HG02623 (cell line): ENCODE results near the gene PXT1.
"Not testable (repeated sequence)": the region's sequence is repeated elsewhere in the genome, so short reads cannot be mapped to it uniquely, and the experiment has no call there.

Experiments
- ATAC-seq: cut with Tn5 transposase; IDR thresholded peaks from one replicate; pipeline ENCODE4 v1.9.1; 2021; ENCODE audit warnings: moderate library complexity; ENCODE audit not compliant: unreplicated experiment

The PXT1 gene, protein sequence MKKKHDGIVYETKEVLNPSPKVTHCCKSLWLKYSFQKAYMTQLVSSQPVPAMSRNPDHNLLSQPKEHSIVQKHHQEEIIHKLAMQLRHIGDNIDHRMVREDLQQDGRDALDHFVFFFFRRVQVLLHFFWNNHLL

DNA sequence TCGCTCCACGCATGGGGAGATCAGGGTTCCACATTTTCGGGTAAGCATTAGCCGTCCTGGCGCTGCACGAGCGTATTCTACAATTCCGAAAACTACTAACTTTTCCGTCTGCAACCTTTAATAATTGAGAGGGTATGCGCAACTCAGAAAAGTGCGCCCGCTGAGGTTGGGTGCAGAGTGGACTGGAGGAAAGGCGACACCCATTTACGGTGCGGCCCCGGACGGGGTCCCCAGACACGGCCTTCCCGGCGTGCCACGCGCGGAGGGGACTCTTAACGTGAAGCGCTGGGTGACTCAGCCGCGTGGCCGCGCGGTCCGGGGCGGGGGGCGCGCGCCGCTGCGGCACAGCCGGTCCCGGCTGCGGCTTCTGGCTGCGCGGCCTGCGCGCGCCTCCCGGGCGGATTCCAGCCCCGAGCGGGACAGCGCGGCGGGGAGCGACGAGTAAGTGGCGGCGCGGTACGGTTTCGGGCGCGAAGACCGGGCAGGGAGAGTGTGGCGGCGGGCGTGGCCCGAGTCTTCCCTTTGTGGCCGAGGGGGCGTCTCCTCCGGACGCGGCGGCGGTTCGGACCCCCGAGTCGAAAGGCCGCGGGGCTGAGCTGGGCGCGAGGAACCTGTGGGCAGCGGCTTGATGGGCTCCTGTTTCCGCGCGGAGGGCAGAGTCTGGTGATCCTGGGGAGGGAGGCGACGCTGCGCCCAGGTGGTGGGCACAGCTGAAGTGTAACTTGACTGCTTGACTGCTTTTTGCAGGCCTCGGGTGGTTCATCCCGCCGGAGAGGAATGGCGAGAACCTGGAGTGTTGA is at the start of gene PXT1, which contains the start of gene KCTD20:
PXT1 (minus strand) TSS at position 184 of the 800 bp plus-strand sequence. CDS start 16,772 bp downstream, outside the sequence.
KCTD20 (plus strand) TSS at position 330 of the 800 bp plus-strand sequence. CDS start 27,098 bp downstream, outside the sequence.
- ATAC-seq: peak; percentile 74

DNA sequence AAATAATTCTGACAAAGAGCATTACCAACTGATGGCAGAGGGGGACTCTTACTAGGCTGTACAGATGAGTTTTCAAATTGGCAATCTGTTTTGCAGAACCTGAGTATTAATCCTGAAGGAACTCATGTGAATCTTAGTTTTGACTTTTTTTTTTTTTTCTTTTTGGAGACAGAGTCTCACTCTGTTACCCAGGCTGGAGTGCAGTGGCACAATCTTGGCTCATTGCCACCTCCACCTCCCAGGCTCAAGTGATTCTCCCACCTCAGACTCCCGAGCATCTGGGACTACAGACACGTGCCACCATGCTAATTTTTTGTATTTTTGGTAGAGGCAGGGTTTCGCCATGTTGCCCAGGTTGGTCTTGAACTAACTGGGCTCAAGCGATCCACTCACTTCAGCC is 49.4 kb upstream of the PXT1 start:
- ATAC-seq: no peak

DNA sequence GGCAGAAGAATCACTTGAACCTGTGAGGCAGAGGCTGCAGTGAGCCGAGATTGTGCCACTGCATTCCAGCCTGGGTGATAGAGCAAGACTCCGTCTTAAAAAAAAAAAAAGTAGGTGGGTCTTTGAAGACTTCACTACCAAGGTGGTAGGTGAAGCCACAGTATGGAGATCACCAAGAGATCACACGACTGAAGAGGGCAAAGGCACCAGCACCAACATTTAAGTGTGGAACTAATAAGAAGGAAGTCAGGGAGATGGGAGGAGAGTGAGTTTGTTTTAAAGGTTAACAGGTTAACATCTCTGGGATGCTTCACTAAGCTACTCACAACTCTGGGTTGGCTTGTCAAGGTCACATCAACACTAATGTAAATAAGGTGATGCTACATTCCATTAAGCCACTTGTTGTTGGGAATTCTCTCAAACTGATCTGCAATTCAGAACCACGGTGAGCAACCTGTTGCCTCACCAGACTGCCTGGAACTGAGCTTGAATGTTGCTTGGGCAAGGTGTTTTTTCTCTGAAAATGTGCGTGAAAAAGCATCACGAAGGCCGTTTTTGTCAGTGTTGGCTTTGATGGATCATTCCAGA is 48.8 kb upstream of the PXT1 start:
- no peak for ATAC-seq

DNA sequence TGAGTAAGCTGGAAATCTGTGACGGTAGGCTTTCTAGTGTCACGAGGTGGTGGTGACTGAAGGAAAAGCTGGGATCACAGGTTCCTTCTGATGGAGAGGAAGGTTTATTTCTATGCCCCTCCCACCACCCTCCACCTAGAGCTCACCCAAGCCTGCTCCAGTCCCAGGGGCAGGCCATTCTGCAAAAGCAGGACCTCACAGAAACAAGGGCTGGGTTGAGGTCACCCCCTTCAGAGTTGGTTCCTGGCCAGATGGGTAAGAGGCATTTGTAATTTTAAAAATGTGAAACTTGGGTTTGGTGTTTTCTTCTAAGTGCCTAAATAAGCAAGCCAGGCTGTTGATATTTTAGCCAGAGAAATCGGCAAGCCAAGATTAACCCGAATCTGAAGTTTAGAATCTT is 46.8 kb upstream of the PXT1 start:
- ATAC-seq: no peak

DNA sequence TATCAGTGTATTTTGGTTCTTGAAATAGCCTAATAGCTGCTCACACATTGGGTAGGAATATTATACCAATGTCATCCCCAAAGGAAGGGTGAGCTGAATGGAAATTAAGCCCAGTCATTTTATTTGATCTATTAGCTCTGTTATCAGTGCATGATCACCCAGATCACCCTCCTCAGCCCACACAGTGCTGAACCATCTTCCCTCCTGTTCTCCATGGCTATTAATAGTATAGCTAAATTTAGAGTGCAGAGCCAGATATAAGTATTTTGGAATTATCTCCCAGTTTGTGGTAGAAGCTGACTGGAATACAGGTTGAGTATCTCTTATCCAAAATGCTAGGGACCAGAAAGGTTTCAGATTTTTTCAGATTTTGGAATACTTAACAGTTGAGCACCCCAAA is 45.6 kb upstream of the PXT1 start:
- no peak for ATAC-seq

DNA sequence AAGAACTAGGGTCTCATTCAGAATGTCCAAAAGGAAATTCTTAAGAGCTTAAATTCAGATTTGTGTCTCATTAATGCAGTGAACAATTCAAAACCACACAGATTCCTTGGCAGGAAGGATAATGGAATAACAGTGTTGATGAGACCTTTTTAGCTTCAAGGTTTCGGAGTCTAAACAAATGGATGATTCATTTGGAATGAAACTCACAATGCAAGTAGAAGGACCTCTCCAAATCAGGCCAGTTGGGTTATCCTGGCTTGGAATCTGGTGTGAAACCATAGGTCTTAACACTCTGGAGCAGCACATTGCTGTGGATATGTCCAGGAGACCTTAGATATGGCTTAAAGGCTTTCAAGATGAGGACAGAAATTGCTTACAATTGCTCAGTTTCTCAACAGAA is 45.0 kb upstream of the PXT1 start:
- no peak for ATAC-seq

DNA sequence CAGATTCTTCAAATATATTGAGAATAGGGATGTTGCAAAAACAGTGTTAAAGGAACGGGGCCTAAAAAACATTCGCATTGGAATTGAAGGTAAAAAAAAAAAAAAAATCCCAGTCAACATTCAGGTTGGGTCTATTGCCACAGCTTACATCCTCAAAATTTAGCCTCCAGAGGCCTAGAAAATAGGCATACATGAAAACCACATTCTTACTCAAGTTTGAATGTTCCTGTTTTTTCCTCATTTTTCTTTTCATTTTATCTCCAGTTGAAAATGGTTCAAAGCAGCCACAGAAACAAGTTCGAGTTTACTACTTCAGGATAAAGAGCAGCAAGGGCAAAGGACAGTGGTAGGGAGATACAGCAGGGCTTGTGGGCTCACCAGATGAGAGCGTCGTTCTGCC is 42.1 kb upstream of the PXT1 start:
- no peak for ATAC-seq

DNA sequence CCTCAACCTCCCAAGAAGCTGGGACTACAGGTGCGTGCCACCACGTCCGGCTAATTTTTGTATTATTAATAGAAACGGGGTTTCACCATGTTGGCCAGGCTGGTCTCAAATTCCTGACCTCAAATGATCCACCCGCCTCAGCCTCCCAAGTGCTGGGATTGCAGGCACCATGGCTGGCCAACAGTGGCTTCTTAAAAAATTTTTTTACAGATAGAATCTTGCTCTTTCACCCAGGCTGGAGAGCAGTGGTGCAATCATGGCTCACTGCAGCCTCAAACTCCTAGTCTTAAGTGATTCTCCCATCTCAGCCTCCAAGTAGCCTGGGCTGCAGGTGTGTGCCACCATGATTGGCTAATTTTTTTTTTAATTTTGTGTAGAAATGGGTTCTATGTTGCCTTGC is 40.7 kb upstream of the PXT1 start:
- not testable (repeated sequence) for ATAC-seq

DNA sequence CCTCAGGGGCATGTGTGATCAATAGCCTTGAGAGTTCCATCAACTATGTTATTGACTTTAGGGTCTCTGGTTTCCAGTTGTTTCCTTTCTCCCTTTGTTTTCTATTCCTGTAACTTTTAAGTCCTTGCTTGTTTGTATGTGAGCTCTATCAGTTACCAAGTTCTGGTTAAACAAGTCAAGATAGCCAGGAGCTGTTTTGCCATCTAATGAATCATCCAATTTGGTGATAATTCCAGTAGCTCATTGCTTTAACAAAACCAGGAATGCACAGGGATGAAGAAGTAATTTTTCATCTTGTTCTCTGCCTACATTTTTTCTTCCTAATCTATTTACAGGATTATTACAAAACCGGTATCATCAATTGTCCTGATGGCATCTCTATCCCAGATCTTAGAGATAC is 36.6 kb upstream of the PXT1 start:
- ATAC-seq: no peak

DNA sequence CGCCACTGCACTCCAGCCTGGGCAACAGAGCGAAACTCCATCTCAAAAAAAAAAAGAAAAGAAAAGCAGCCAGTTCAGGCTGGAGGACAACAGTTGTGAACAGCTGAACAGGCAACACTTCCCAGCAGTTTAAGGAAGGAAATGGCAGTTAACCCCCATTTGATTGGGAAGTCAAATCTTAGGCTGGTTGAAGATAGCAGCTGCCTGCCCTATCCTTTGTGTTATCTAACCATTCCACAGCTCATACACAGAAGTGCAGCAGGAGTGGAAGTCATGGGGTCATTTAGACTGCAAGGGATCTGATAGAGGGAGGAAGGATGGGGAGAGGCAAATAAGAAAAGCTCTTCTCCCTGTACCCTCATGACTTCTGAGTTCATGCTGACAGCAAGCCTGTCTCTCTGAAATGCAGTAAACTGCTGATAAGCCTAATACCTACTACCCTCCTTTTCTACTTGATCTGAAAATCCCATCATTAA is 35.4 kb upstream of the PXT1 start:
- no peak for ATAC-seq

DNA sequence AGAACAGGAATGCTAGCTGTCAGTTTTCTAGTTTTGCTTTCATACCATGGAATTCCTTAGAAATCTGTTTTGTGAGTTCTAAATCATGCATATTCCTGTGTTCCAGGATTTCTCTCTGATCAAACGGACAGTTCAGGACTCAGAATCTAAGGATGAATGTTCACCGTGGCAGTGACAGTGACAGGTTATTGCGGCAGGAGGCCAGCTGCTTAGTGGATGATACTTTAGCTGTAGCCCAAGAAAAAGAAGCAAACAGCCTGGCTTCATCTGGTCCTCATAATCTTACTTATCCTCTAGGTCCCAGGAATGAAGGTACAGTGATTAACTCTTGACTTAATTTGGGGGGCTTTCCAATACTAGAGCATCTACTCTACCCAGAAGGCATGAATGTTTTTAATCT is 27.3 kb upstream of the PXT1 start:
- ATAC-seq: no peak

DNA sequence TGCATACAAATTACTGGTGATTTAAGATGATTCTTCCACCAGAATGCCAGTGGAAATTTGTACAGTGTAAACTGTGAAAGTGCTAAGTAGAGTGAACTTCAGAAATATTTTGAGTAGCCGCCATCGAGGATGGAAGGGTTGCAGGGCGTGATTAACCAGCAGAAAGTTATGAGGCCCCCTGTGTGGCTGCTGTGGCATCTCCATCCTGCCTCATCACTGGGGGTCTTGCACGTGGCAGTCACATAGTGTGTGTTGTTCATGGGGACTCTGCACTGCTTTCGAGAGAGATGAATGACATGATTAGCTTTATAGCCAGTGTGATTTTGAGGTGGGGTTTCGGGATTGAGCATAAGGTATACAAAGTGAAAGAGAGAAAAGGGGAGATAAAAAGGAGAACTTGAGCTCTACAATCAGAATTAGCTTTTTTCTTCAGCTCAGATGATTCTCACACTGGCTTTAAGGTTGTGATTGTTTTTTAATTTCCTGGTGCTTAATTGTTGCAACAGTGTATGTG is 26.6 kb upstream of the PXT1 start:
- ATAC-seq: no peak

DNA sequence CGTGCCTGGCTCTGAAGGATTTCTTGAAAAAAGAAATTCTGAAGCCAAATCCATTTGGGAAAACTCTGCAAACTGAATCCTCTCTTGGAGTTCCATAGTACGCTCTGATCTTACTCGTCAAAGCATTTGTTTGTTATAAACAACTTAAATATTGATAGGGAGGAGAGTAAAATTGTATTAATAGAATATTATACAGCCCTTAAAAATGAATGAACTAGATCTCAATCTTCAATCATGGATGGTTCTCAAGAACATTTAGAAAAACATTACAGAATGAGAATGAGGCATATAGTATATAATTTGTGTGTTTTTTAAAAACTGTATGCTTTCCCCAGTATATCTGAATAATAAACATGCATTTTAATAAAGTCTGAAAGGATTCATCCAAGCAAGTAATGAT is 25.0 kb upstream of the PXT1 start:
- no peak for ATAC-seq

DNA sequence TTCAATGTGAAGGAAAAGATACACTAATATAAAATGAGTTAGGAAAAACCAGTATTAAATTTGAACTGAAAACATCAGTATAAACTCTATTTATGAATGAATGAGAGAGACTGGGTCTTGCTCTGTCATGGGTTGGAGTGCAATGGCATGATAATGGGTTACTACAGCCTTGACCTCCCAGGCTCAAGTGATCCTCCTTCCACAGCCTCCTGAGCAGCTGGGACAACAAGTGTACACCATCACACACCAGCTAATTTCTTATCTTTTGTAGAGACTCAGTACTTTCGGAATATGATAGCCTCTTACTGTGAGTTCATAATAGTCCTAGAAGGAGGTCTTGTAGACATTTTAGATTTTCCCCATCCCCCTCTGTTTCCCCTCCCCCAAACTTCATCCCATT is 21.6 kb upstream of the PXT1 start:
- no peak for ATAC-seq

DNA sequence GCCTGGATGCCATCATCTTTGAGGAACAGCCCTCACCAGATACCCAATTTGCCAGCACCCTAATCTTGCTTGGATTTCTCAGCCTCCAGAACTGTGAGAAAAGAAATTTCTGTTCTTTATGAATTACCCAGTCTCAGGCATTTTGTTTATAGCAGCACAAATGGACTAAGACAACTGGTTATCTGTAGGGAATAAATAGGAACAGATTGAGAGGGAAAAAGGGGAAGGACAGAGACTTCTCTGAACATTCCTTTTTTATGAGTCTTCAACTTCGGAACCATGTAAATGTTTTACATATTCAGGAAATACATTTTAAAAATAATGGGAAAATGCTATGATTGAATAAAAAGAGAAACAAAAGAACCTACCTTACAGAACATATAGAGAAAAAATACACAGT is 21.0 kb upstream of the PXT1 start:
- ATAC-seq: no peak

DNA sequence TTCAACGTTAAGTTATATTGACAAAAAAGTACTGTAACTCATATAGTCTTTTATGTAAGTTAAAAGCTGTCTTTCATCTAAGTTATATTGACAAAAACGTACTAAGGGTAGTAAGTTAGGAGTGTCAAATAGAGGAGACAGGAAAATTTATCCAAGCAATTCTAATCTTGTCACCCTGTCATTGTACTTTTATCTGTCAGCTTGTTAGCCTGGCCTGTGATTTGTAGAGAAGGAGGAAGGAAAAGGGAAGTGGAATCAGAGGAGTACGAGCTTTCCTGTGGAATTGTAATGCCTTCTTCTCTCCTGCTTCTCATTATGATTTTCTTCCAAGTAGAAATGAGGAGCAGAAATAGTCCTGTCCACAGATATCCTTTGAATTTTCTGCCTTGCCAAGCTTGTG is 19.0 kb upstream of the PXT1 start:
- ATAC-seq: no peak

DNA sequence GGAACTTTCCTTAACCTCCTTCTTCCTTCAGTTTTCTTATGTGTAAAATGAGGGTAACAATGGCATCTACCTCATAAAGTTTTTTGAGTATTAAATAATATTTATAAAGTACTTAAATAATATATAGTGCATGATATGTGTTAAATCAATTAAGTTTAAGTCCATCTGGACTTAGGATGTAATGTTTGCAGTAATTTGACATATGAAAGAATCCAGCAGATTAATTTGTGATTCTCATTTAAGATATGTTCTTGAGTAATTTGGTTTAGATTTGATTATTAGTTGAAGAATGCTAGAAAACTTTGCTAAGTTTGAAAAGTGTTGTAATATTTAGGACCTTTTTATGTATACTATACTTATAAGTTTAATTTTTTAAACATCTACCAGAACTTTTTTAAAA is 18.3 kb upstream of the PXT1 start:
- no peak for ATAC-seq

DNA sequence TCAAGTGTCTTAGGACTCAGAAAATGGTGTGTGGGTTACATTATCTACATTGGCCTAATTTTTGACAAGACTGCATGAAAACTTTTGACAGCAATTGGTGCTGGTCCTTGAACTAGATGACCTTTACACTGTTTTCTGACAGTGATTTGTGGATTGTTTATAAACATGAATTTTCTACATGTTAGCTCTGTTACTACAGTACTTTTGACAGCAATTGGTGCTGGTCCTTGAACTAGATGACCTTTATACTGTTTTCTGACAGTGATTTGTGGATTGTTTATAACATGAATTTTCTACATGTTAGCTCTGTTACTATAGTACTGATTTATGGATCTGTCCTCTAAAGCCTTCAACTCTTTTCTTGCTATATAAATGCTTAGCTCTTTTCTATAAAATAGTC is 16.8 kb upstream of the PXT1 start:
- no peak for ATAC-seq

DNA sequence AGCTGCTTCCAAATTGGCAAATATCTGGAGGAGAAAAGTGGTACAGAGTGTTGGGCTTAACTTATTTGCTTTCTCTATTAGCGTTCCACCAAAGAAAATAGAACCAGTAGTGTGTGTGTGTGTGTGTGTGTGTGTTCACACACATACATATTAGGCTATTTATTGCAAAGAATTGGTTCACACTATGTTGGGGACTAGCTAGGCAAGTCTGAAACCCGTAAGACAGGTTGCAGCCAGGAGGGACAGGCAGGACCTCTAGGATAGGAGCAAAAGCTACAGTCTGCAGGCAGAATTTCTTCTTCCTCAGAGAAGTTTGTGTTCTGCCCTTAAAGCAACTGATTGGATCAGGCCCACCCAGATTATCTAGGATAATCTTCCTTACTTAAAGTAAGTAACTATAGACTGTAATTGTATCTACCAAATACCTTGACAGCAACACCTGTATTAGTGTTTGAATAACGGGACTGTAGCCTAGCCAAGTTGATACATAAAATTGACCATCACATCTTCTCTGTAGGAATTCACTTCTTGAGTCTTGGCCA is 12.9 kb upstream of the PXT1 start:
- ATAC-seq: no peak

DNA sequence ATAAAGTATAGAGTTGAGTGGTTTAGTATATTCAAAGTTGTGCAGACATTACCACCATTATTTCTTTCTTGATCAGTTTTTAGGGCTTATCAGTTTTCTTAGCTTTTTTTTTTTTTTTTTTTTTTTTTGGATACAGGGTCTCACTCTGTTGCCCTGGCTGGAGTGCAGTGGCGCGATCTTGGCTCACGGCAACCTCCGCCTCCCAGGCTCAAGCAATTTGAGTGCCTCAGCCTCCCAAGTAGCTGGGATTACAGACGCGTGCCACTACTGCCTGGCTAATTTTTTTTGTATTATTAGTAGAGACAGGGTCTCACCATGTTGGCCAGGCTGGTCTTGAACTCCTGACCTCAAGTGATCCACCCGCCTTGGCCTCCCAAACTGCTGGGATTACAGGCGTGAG is 10.2 kb upstream of the PXT1 start:
- ATAC-seq: not testable (repeated sequence)

DNA sequence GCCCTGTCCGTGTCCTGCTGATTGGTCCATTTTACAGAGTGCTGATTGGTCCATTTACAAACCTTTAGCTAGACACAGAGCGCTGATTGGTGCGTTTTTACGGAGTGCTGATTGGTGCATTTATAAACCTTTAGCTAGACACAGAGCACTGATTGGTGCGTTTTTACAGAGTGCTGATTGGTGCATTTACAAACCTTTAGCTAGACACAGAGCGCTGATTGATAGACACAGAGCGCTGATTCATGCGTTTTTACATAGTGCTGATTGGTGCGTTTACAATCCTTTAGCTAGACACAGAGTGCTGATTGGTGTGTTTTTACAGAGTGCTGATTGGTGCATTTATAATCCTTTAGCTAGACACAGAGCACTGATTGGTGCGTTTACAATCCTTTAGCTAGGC is 6.5 kb upstream of the PXT1 start:
- not testable (repeated sequence) for ATAC-seq

DNA sequence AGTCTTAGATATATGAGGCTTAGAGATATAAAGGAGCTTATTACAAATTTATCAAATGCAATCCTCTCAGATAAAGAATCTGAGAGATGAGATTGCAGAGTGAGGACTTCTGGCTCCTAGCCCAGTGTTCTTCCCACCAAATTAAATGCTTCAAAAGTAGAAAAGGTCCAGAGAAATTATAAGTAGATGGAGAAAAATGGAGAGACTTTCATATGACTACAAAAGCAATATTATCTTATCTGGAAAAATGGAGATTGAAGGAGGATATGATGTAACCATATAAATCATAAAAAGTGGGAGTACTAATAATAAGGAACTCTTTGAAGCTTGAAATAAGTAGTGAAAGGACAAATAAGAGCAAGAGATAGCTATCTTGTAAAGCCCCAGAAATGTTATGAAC is 3.0 kb upstream of the PXT1 start:
- ATAC-seq: no peak
